ENCODE data around the gene ZNF502.

The ZNF502 gene

DNA sequence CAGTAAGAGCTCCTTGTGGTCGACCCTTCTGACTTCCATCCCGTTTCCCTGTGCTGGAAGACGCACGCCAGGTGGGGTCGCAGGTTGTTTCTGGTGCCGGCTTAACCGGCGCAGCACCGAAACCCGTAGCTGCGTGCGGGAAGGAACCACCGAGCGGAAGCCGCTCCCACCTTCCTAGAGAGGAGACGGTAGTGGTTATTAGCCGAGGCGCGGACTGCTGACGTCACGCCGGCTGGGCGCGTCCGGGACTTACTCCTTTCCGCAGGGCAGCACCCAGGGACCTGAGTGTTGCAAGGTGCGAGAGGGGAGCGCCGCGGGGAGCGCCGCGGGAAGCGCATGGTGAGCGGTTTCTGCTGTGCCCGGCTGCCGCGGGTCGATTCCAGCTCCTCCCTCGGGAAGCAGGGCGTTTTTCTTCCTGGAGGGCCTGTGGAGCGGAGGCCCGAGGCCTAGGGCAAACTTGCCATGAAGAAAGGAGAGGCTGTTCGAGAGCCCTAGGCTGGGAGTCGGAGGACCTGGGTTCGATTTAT is 17.0 kb downstream of the ZNF502 start, which contains the start of gene ZNF501:
Gene ZNF501, plus strand, starts transcription at position 252 of the 527 bp plus-strand sequence. CDS start 4,787 bp downstream, outside the sequence.
- peak within 1 kb of the TSS; percentile 71 for H3K4me3 ChIP-seq (ENCODE audit: low read depth, low read length)
- peak; percentile 91 for DNase-seq (ENCODE audit: low read depth)
- TF ChIP-seq, protein P1, sequence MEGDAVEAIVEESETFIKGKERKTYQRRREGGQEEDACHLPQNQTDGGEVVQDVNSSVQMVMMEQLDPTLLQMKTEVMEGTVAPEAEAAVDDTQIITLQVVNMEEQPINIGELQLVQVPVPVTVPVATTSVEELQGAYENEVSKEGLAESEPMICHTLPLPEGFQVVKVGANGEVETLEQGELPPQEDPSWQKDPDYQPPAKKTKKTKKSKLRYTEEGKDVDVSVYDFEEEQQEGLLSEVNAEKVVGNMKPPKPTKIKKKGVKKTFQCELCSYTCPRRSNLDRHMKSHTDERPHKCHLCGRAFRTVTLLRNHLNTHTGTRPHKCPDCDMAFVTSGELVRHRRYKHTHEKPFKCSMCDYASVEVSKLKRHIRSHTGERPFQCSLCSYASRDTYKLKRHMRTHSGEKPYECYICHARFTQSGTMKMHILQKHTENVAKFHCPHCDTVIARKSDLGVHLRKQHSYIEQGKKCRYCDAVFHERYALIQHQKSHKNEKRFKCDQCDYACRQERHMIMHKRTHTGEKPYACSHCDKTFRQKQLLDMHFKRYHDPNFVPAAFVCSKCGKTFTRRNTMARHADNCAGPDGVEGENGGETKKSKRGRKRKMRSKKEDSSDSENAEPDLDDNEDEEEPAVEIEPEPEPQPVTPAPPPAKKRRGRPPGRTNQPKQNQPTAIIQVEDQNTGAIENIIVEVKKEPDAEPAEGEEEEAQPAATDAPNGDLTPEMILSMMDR (IDR thresholded peaks at IDR 0.05; ENCODE audit: insufficient read depth, low read depth, low read length, missing control alignments) = no peak

DNA sequence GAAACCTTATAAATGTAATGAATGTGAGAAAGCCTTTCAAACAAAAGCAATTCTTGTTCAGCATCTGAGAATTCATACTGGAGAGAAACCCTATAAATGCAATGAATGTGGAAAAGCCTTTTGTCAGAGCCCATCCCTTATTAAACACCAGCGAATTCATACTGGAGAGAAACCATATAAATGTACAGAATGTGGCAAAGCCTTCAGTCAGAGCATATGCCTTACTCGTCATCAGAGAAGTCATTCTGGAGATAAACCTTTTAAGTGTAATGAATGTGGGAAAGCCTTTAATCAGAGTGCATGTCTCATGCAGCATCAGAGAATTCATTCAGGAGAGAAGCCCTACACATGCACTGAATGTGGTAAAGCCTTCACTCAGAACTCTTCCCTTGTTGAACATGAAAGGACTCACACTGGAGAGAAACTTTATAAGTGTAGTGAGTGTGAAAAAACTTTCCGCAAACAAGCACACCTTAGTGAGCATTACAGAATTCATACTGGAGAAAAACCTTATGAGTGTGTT is 22.2 kb downstream of the ZNF502 start:
- no peak overlapping the region for H3K4me3 ChIP-seq (ENCODE audit: low read depth, low read length)
- TF ChIP-seq, protein P1 (IDR thresholded peaks at IDR 0.05; ENCODE audit: insufficient read depth, low read depth, low read length, missing control alignments) = no peak
- no peak for DNase-seq (ENCODE audit: low read depth)

DNA sequence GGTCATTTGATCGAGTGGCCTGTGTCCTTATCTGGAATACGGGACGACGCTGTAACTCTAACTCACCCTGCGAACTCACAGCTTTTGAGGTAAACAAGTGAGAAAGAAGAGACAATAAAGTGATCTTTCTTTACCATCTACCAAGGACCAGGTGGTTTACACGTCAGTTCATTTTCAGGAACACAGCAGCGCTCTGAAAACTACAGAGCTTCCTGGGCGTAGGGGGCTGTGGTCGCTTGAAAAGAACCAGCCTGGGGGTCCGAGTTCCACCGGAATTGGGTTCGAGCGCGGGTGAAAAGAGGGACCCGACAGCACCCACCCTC is 48.6 kb downstream of the ZNF502 start:
- H3K4me3 ChIP-seq (ENCODE audit: low read depth, low read length) = peak overlapping the region; percentile 92
- no peak for DNase-seq (ENCODE audit: low read depth)

DNA sequence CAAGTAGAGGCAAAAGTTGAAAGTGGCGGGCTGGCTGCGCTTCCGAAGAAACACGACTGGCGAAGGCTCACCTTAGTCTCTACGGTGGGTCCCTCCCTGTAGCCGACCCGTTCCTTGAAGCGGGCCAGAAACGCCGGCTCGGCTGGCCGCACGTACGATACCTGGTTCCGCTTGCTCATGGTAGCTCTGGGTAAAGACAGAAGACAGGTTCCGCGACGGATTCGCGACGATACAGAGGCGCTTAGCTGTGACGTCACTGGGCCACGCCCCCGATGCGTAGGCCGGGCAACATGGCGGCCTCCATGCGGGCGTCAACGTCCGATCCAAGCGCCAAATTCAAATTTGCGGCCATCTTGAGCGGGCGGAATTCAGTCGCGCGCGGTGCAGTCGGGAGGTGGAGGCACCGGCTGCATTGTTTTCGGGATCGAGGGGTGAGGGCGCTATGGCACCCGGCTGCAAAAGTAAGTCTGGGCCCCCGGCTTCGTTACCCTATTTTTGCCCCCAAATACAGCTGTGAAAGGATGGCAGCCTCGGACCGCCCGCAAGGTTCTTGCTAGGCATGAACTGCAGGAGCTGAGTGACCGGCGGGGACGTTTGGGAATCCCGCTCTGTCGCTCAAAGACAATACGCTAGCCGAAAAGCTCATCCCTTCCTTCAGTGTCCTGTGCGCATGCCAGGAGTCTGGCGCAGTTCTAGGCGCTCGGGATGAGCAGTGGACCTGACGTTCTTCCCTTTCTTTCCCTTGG is 49.1 kb downstream of the ZNF502 start, which contains the start of the genes KIAA1143 and KIF15:
Gene KIAA1143, minus strand, starts transcription at position 196 of the 746 bp plus-strand sequence. Its CDS starts 17 bp downstream, at position 179.
Gene KIF15, plus strand, starts transcription at position 371 of the 746 bp plus-strand sequence. Its CDS starts 72 bp downstream, at position 443.
- DNase-seq (ENCODE audit: low read depth) = peak; percentile 98
- TF ChIP-seq, protein P1 (IDR thresholded peaks at IDR 0.05; ENCODE audit: insufficient read depth, low read depth, low read length, missing control alignments) = no peak
- H3K4me3 ChIP-seq (ENCODE audit: low read depth, low read length) = peak within 1 kb of the TSS; percentile 92

More for the DNA sequence above, 48.6 kb downstream of the ZNF502 start:
- TF ChIP-seq, protein P1 (IDR thresholded peaks at IDR 0.05; ENCODE audit: insufficient read depth, low read depth, low read length, missing control alignments) = no peak

DNA sequence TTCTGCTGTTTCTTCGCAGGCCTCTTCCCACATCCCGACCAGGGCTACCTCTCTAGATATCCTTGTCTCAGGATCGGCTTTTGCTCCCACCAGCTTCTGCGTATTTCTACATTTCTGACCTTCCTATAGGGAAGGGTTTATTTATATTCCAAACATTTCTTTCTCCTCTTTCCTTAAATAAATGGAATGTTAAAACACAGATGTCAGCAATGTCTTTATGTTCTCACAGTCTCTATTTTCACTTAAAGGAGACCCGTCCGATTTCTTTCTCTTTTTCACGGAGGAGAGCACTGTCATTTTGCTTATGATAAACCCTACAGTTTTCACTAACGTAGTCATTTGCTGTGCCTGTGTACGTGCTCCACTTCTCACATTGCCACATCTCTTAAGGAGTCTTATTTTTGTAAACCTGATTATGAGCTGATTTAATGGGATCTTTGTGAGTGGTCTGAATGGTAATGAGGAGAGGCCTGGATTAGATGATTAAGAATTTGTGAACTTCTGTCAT is 49.8 kb downstream of the ZNF502 start:
- TF ChIP-seq, protein P1 (IDR thresholded peaks at IDR 0.05; ENCODE audit: insufficient read depth, low read depth, low read length, missing control alignments) = no peak
- peak overlapping the region; percentile 92 for H3K4me3 ChIP-seq (ENCODE audit: low read depth, low read length)
- DNase-seq (ENCODE audit: low read depth) = peak; percentile 14

DNA sequence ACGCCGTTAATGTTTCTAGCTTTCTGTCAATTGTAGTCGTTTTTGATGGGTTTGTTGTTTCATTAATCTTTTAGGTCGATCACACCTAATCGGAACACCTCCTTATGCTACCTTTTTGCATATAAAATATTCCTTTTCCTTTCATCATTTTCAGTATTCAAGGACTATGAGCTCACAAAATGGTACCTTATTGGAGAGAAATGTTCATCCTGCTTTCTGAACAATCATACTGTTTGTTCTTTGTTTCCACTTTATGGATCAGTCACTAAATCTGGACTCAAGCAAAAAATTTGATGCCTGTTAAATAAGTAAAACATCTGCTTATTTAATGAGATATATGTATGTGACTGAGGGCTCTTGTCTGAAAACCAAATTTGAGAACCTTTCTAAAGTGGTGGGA is 50.2 kb downstream of the ZNF502 start:
- DNase-seq (ENCODE audit: low read depth) = no peak
- H3K4me3 ChIP-seq (ENCODE audit: low read depth, low read length) = peak overlapping the region; percentile 92
- TF ChIP-seq, protein P1 (IDR thresholded peaks at IDR 0.05; ENCODE audit: insufficient read depth, low read depth, low read length, missing control alignments) = no peak
